ENCODE measurements around the gene SNRNP48.

The SNRNP48 gene

GRCh38 chr6:7644417-7644816 lies 54.4 kb downstream of the SNRNP48 start:
- no peak for DNase-seq (ENCODE audit: low spot score)

- no peak for DNase-seq (ENCODE audit: low spot score)
Measured at GRCh38 chr6:7646394-7646793, 56.4 kb downstream of the SNRNP48 start.

GRCh38 chr6:7647504-7647903 lies 57.5 kb downstream of the SNRNP48 start:
- no peak for DNase-seq (ENCODE audit: low spot score)

- DNase-seq (ENCODE audit: low spot score) = no peak
Measured at GRCh38 chr6:7649037-7649810, 59.2 kb downstream of the SNRNP48 start.

- DNase-seq (ENCODE audit: low spot score) = no peak
Measured at GRCh38 chr6:7650878-7651277, 60.9 kb downstream of the SNRNP48 start.

- no peak for DNase-seq (ENCODE audit: low spot score)
Measured at GRCh38 chr6:7652957-7653356, 63.0 kb downstream of the SNRNP48 start.

GRCh38 chr6:7656355-7656754 lies 66.4 kb downstream of the SNRNP48 start:
- no peak for DNase-seq (ENCODE audit: low spot score)

- no peak for DNase-seq (ENCODE audit: low spot score)
Measured at GRCh38 chr6:7658543-7658942, 68.5 kb downstream of the SNRNP48 start.

- DNase-seq (ENCODE audit: low spot score) = no peak
Measured at GRCh38 chr6:7661364-7661763, 71.4 kb downstream of the SNRNP48 start.
